PFSK-1 (cell line): ENCODE measurements around the gene ITGAL.

Experiments
- POLR2AphosphoS5 ChIP-seq: IDR thresholded peaks from 2 replicates; pipeline ENCODE4 v1.6.1; 2012; ENCODE audit warnings: low read depth, mild to moderate bottlenecking, control low read depth, low read length, moderate library complexity
- SIN3A ChIP-seq: IDR thresholded peaks from 2 replicates; pipeline ENCODE4 v1.6.1; 2012; ENCODE audit warnings: mild to moderate bottlenecking, low read length, moderate library complexity, borderline replicate concordance; ENCODE audit not compliant: insufficient read depth
- TAF1 ChIP-seq: IDR thresholded peaks from 2 replicates; pipeline ENCODE4 v1.6.1; 2012; ENCODE audit warnings: low read length, control low read depth, borderline replicate concordance; ENCODE audit not compliant: insufficient read depth

- 0 out of 2 replicates have a peak, but pooled peaks have one; percentile 37 for TF ChIP-seq TAF1
- TF ChIP-seq POLR2AphosphoS5 = peak; percentile 75; the same call in 1 of the 2 replicates
- TF ChIP-seq SIN3A = no peak; the same call in 1 of the 2 replicates
These were observed 85.6 kb downstream of the ITGAL start, which contains the start of gene ZNF764 for GRCh38 chr16:30557957-30558788.
